ENCODE results near the gene RHOT2. TPM values are rescaled to one million over a fixed set of nuclear protein-coding genes. Genes with fewer than 3 reads are reported as not detected.

Gene RHOT2
- total and polyA plus RNA-seq, 9 of the 15 experiments (the other 6 are each of a cell fraction or from before 2014, with no cell fraction given): 5.0 to 373 (median 112) TPM

DNA sequence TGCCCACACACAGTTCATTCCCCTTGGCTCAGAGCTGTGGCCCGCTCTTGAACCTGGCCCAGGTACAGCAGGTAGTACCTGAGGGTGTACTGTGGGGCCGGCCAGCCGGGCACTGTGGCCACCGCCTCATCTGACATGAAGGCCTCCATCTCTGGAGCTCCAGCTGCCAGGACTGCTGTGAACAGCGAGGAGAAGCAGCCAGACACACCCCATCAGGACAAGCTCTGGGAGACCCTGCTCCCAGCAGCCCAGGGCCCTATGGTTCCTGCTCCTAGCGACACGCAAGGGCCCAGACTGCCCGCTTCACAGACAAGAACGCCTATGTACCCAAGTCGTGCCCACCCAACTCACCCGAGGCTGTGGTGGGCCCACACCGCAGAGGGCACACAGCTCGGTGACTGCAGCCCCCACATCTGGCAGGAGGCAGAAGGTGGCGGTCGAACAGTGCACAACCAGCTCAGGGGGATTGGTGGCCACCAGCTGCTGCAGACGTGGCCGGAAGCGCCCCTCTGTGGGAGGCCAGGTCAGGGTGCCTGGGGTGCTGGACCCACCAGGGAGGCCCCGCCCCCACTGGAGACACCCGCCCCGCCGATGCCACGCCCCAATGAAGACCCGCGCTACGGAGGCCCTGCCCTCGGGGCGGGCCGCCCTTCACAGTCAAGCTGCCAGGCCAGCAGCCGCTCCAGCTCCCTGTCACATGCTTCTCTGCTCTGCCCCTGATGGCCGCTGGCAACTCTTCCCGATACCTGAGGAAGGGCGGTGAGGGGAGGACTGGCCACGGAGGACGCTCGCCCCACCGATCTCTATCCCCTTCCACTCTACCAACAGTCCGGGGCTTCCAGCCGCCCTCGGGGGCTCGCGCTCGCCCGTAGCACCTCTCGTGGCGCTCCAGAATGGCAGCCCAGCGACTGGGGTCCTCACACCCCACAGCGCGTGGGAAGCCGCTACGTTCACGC lies 11.2 kb downstream of the RHOT2 start (continued):
- TF ChIP-seq TAF7 (tag; IDR thresholded peaks at IDR 0.05) (peak; percentile 40; the same call in 1 of the 2 replicates), KDM2B (CRISPR knock-in tag; IDR thresholded peaks at IDR 0.05) (no peak), KDM5B (IDR thresholded peaks at IDR 0.05; ENCODE audit: insufficient replicate concordance, low read depth, low read length) (peak; percentile 60), HMGN3 (IDR thresholded peaks at IDR 0.05; ENCODE audit: borderline replicate concordance, extremely low read depth, insufficient read length, low read depth, low read length) (peak; percentile 69), RBFOX2 (IDR thresholded peaks at IDR 0.05; ENCODE audit: low read depth, low read length) (peak; percentile 65), GABPA (tag; conservative IDR thresholded peaks at IDR 0.05; ENCODE audit: low read depth) (no peak), EP400 (IDR thresholded peaks at IDR 0.05) (peak; percentile 80; the same call in 1 of the 2 replicates), L3MBTL2 (IDR thresholded peaks at IDR 0.05) (peak; percentile 33; the same call in 1 of the 2 replicates), BCOR (IDR thresholded peaks at IDR 0.05) (no peak), SNRNP70 (optimal IDR thresholded peaks at IDR 0.05; ENCODE audit: low read depth, low read length) (no peak), NBN (IDR thresholded peaks at IDR 0.05; ENCODE audit: low read depth) (no peak), POU5F1 (IDR thresholded peaks at IDR 0.05; ENCODE audit: borderline replicate concordance, low read depth, low read length, partially characterized antibody) (no peak), POLR2G (IDR thresholded peaks at IDR 0.05; ENCODE audit: low read depth, low read length) (peak; percentile 67)
- TF ChIP-seq, protein P1, sequence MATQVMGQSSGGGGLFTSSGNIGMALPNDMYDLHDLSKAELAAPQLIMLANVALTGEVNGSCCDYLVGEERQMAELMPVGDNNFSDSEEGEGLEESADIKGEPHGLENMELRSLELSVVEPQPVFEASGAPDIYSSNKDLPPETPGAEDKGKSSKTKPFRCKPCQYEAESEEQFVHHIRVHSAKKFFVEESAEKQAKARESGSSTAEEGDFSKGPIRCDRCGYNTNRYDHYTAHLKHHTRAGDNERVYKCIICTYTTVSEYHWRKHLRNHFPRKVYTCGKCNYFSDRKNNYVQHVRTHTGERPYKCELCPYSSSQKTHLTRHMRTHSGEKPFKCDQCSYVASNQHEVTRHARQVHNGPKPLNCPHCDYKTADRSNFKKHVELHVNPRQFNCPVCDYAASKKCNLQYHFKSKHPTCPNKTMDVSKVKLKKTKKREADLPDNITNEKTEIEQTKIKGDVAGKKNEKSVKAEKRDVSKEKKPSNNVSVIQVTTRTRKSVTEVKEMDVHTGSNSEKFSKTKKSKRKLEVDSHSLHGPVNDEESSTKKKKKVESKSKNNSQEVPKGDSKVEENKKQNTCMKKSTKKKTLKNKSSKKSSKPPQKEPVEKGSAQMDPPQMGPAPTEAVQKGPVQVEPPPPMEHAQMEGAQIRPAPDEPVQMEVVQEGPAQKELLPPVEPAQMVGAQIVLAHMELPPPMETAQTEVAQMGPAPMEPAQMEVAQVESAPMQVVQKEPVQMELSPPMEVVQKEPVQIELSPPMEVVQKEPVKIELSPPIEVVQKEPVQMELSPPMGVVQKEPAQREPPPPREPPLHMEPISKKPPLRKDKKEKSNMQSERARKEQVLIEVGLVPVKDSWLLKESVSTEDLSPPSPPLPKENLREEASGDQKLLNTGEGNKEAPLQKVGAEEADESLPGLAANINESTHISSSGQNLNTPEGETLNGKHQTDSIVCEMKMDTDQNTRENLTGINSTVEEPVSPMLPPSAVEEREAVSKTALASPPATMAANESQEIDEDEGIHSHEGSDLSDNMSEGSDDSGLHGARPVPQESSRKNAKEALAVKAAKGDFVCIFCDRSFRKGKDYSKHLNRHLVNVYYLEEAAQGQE (IDR thresholded peaks at IDR 0.05; ENCODE audit: borderline replicate concordance): no peak
- TF ChIP-seq, protein P1 (CRISPR knock-in tag; IDR thresholded peaks at IDR 0.05; ENCODE audit: low read depth): no peak
- TF ChIP-seq, protein P2, sequence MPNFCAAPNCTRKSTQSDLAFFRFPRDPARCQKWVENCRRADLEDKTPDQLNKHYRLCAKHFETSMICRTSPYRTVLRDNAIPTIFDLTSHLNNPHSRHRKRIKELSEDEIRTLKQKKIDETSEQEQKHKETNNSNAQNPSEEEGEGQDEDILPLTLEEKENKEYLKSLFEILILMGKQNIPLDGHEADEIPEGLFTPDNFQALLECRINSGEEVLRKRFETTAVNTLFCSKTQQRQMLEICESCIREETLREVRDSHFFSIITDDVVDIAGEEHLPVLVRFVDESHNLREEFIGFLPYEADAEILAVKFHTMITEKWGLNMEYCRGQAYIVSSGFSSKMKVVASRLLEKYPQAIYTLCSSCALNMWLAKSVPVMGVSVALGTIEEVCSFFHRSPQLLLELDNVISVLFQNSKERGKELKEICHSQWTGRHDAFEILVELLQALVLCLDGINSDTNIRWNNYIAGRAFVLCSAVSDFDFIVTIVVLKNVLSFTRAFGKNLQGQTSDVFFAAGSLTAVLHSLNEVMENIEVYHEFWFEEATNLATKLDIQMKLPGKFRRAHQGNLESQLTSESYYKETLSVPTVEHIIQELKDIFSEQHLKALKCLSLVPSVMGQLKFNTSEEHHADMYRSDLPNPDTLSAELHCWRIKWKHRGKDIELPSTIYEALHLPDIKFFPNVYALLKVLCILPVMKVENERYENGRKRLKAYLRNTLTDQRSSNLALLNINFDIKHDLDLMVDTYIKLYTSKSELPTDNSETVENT (CRISPR knock-in tag; IDR thresholded peaks at IDR 0.05): 0 out of 2 replicates have a peak, but pooled peaks have one; percentile 9

All from K562 (cell line).